Calu3 (cell line): ENCODE measurements around the gene FBXW11. TPM values are rescaled to one million over a fixed set of nuclear protein-coding genes. Genes with fewer than 3 reads are reported as not detected.

Experiments used
- BruUV-seq: library from RNA; stranded (reverse); fragments of 400-500 nt; replicated peaks from 2 replicates; lab custom pipeline; 2021; lab: Mats Ljungman, UMichigan
- CTCF ChIA-PET: fragments of 300-600 bp; sonication (Branson Sonifier 250); formaldehyde crosslinking; loops from one replicate; lab custom pipeline; 2022; ENCODE audit warnings: antibody characterized with exemption; lab: Charles Lee
- DNase-seq: peaks from one replicate; pipeline ENCODE4 v3.0.0; 2022
- H3K27ac Mint-ChIP-seq: one replicate; pipeline ENCODE4 v1.8.0; 2022; ENCODE audit warnings: mixed read lengths; ENCODE audit not compliant: unreplicated experiment
- H3K27me3 Mint-ChIP-seq: one replicate; pipeline ENCODE4 v1.8.0; 2022; ENCODE audit warnings: mixed read lengths; ENCODE audit not compliant: unreplicated experiment
- H3K36me3 Mint-ChIP-seq: one replicate; pipeline ENCODE4 v1.8.0; 2022; ENCODE audit warnings: mild to moderate bottlenecking, moderate library complexity, mixed read lengths; ENCODE audit not compliant: insufficient read depth, unreplicated experiment
- H3K4me1 Mint-ChIP-seq: one replicate; pipeline ENCODE4 v1.8.0; 2022; ENCODE audit warnings: mild to moderate bottlenecking, low read depth, mixed read lengths; ENCODE audit not compliant: unreplicated experiment
- H3K4me3 Mint-ChIP-seq: one replicate; pipeline ENCODE4 v1.8.0; 2022; ENCODE audit warnings: mild to moderate bottlenecking, low read depth, moderate library complexity, mixed read lengths; ENCODE audit not compliant: unreplicated experiment
- H3K9me3 Mint-ChIP-seq: one replicate; pipeline ENCODE4 v1.8.0; 2022; ENCODE audit warnings: low read depth, mixed read lengths; ENCODE audit not compliant: unreplicated experiment
- CTCF ChIP-seq: fragments of 200-600 bp; IDR thresholded peaks from one replicate; pipeline ENCODE4 v1.8.0; 2022; ENCODE audit warnings: antibody characterized with exemption; ENCODE audit not compliant: unreplicated experiment
- intact Hi-C: fragments of 100-400 bp; cut with micrococcal nuclease; formaldehyde crosslinking; loops from one replicate; pipeline ENCODE4 v1.10.0; 2022; ENCODE audit not compliant: unreplicated experiment
- total RNA-seq: library from RNA; stranded (reverse); gene quantifications from 2 replicates; pipeline ENCODE4 v1.2.3, GENCODE V29; 2022

The FBXW11 gene
- total RNA-seq, 1 experiment from 2014 or later = 63.3 TPM

DNA sequence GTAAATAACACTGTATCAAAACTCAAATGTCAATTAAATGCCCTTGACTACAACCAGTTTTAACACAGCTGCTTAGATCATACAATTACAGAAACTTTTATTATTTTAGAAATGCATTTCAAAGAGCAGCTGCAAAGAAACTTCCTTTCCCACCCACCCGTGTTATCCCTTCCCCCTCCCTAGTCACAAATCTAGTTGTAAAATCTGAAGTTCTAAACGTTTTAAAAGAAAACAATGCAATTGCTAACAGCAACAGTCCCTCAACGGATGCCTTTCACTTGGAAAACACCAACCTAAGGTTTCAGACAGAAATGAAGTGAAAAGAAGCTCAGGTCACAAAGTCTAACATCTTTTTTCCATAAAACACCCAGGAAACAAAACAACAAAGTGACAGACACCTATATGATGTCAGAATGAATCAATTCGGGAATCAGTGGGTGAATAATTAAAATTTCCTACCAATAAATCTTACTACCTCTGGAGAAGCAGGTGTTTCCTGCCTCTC lies 100.3 kb downstream of the FBXW11 start:
- no peak overlapping the region for H3K27ac Mint-ChIP-seq
- H3K4me3 Mint-ChIP-seq = no peak overlapping the region
- CTCF ChIA-PET = interaction anchor here (0.7 kb wide), 1 partner anchor 135 kb away, joined by 3 read pairs; no protein-coding TSS in a partner anchor
- intact Hi-C loops = loop anchor here (2.0 kb wide), 3 partner anchors 275 to 485 kb away; no protein-coding TSS in a partner anchor
- TF ChIP-seq CTCF = no peak
- no peaks in the 10 kb centered on the region for H3K27me3 Mint-ChIP-seq
- BruUV-seq = no TSS peak
- no peaks in the 10 kb centered on the region for H3K36me3 Mint-ChIP-seq
- H3K9me3 Mint-ChIP-seq = no peaks in the 10 kb centered on the region
- H3K4me1 Mint-ChIP-seq = no peaks in the 10 kb centered on the region
- no peak for DNase-seq

DNA sequence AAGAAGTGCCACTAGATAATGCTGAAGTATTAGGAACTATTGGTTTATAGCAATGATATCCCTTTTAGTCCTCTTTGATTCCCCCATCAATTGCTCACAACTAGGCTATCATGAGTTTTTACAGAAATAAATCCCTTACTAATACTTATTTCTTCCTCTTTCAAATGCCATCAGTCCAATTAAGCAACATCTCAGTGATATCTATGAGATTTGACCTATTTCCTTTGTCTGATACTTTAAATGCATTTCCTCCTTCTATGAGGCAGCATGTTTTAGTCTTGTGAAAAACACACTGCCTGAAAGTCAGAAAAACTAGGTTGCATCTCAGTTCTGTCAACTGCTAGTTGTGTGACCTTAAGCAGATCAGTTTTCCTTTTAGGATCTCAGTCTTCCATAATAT lies 101.6 kb downstream of the FBXW11 start:
- H3K27me3 Mint-ChIP-seq = no peaks in the 10 kb centered on the region
- CTCF ChIA-PET = no interaction called here
- BruUV-seq = no TSS peak
- no peak for TF ChIP-seq CTCF
- H3K4me1 Mint-ChIP-seq = no peaks in the 10 kb centered on the region
- H3K27ac Mint-ChIP-seq = no peak overlapping the region
- intact Hi-C loops = no loop called here
- no peak for DNase-seq
- H3K4me3 Mint-ChIP-seq = no peak overlapping the region
- peaks cover 5% of the 10 kb centered on the region for H3K36me3 Mint-ChIP-seq
- no peaks in the 10 kb centered on the region for H3K9me3 Mint-ChIP-seq

DNA sequence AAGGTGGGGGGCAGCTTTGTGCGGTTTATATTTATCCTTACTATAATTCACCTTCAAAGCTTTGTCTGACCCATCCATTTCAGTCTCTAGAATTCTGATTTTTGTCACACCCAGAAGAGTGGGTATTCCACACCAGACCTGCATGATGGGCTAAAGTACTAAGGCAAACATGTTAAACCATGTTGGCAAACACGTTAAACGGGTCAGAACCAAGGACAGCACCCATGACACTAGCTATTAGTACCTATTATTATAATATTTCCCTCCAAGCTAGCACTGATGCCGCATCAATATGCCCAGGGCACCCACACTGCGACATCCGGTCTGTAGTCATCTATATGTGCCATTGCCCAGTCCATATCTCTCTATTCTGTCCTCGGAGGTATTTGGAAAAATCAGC lies 104.7 kb downstream of the FBXW11 start:
- CTCF ChIA-PET = interaction anchor here (0.6 kb wide), 1 partner anchor 13 kb away, joined by 3 read pairs; no protein-coding TSS in a partner anchor
- intact Hi-C loops = no loop called here

GRCh38 chr5:171899792-171900191 lies 106.6 kb downstream of the FBXW11 start:
- DNase-seq = no peak
- peak overlapping the region; percentile 12 for H3K27ac Mint-ChIP-seq
- no peaks in the 10 kb centered on the region for H3K27me3 Mint-ChIP-seq
- peaks cover 5% of the 10 kb centered on the region for H3K36me3 Mint-ChIP-seq
- H3K9me3 Mint-ChIP-seq = no peaks in the 10 kb centered on the region
- intact Hi-C loops = no loop called here
- H3K4me1 Mint-ChIP-seq = no peaks in the 10 kb centered on the region
- CTCF ChIA-PET = interaction anchor here (1.1 kb wide), 2 partner anchors 12 to 160 kb away, joined by 3 read pairs; no protein-coding TSS in a partner anchor
- BruUV-seq = no TSS peak
- H3K4me3 Mint-ChIP-seq = no peak overlapping the region
- no peak for TF ChIP-seq CTCF

More for the DNA sequence above, 104.7 kb downstream of the FBXW11 start:
- H3K4me3 Mint-ChIP-seq = no peak overlapping the region
- TF ChIP-seq CTCF = no peak
- no peaks in the 10 kb centered on the region for H3K9me3 Mint-ChIP-seq
- H3K27me3 Mint-ChIP-seq = no peaks in the 10 kb centered on the region
- no peaks in the 10 kb centered on the region for H3K4me1 Mint-ChIP-seq
- no peak overlapping the region for H3K27ac Mint-ChIP-seq
- no TSS peak for BruUV-seq
- DNase-seq = no peak
- H3K36me3 Mint-ChIP-seq = peaks cover 5% of the 10 kb centered on the region
